GM12892 (cell line): ENCODE data around the gene RNU1-3.
"Not testable (repeated sequence)": the region's sequence is repeated elsewhere in the genome, so short reads cannot be mapped to it uniquely, and the experiment has no call there.

Source experiments
- POLR2A ChIP-seq: IDR thresholded peaks from 2 replicates; pipeline ENCODE4 v1.6.1; 2011; ENCODE audit warnings: low read depth, low read length, control low read depth
- POLR2AphosphoS5 ChIP-seq: IDR thresholded peaks from 2 replicates; pipeline ENCODE4 v1.6.1; 2011; ENCODE audit warnings: low read depth, low read length, control low read depth
- TAF1 ChIP-seq: IDR thresholded peaks from 2 replicates; pipeline ENCODE4 v1.6.1; 2011; ENCODE audit warnings: low read depth, mild to moderate bottlenecking, control low read depth, low read length, borderline replicate concordance

DNA sequence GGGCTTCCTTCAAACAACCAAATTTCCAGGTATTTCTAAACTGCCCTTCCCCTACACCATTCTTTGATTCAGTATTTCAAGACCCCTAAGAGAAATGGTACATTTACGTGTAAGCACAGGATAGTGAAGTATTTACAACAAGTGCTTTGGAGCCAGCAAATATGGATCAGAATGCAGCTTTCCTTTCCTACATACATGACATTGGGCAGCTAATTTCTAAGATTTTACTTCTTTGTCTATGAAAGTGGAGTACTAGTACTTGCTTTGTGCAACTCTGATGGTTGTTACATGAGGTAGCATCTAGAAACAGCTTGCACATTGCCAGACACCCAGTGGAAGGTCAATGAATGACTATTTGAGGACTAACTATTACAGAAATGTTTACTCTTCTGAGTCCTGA is 15.2 kb downstream of the RNU1-3 start:
- not testable (repeated sequence) for TF ChIP-seq POLR2A, POLR2AphosphoS5, TAF1
